ENCODE data around the gene C6orf163.

Gene C6orf163

GRCh38 chr6:87333591-87334181, 10.9 kb upstream of the C6orf163 start:
- Histone ChIP-seq H3K27ac (ENCODE audit: low read length) (no peak overlapping the region), H3K36me3 (ENCODE audit: insufficient read depth, low read depth, low read length) (no peaks in the 10 kb centered on the region), H3K4me1 (ENCODE audit: insufficient read depth, low read length) (peaks cover 9% of the 10 kb centered on the region; the same call in 1 of the 2 replicates)

GRCh38 chr6:87334683-87335082, 9.9 kb upstream of the C6orf163 start:
- Histone ChIP-seq H3K4me3 (ENCODE audit: low read length) (no peak overlapping the region), H3K27me3 (ENCODE audit: insufficient read depth, low read length) (no peaks in the 10 kb centered on the region), H3K9me3 (ENCODE audit: insufficient read depth, low read depth, low read length) (no peaks in the 10 kb centered on the region), H3K9ac (ENCODE audit: low read depth, low read length) (no peak overlapping the region), H3K27ac (ENCODE audit: low read length) (no peak overlapping the region), H3K4me1 (ENCODE audit: insufficient read depth, low read length) (peaks cover 9% of the 10 kb centered on the region; the same call in 1 of the 2 replicates), H3K36me3 (ENCODE audit: insufficient read depth, low read depth, low read length) (no peaks in the 10 kb centered on the region)

More at GRCh38 chr6:87333591-87334181, 10.9 kb upstream of the C6orf163 start:
- H3K27me3 ChIP-seq (ENCODE audit: insufficient read depth, low read length): no peaks in the 10 kb centered on the region
- no peak overlapping the region for H3K9ac ChIP-seq (ENCODE audit: low read depth, low read length)
- H3K4me3 ChIP-seq (ENCODE audit: low read length): no peak overlapping the region
- no peaks in the 10 kb centered on the region for H3K9me3 ChIP-seq (ENCODE audit: insufficient read depth, low read depth, low read length)

- Histone ChIP-seq H3K27ac (ENCODE audit: low read length) (no peak overlapping the region), H3K4me3 (ENCODE audit: low read length) (no peak overlapping the region), H3K4me1 (ENCODE audit: insufficient read depth, low read length) (peaks cover 9% of the 10 kb centered on the region; the same call in 1 of the 2 replicates), H3K27me3 (ENCODE audit: insufficient read depth, low read length) (no peaks in the 10 kb centered on the region), H3K36me3 (ENCODE audit: insufficient read depth, low read depth, low read length) (no peaks in the 10 kb centered on the region), H3K9me3 (ENCODE audit: insufficient read depth, low read depth, low read length) (no peaks in the 10 kb centered on the region), H3K9ac (ENCODE audit: low read depth, low read length) (no peak overlapping the region)
Measured at GRCh38 chr6:87336367-87336766, 8.2 kb upstream of the C6orf163 start.

DNA sequence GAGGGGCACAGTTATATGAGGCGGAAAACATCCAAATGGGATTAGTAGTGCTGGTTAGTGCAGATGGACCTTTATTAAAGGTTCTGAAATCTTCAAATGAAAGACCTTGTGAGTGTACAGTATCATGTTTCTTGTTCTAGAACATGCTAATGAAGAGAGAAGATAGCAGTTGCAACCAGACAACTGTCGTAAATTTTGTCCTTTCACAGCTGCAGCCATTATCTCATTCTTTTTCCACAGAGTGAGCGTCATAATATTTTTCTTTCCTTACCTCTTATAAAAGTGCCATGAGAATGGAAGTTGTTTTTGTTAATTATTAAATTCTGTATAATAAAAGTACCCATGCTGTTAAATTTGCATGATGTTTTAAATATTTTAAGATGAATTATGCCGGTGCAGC, 4.4 kb upstream of the C6orf163 start:
- peaks cover 6% of the 10 kb centered on the region; the same call in 1 of the 2 replicates for H3K4me1 ChIP-seq (ENCODE audit: insufficient read depth, low read length)
- no peaks in the 10 kb centered on the region for H3K36me3 ChIP-seq (ENCODE audit: insufficient read depth, low read depth, low read length)
- no peak overlapping the region for H3K9ac ChIP-seq (ENCODE audit: low read depth, low read length)
- H3K4me3 ChIP-seq (ENCODE audit: low read length): no peak overlapping the region
- no peak overlapping the region for H3K27ac ChIP-seq (ENCODE audit: low read length)
- no peaks in the 10 kb centered on the region for H3K27me3 ChIP-seq (ENCODE audit: insufficient read depth, low read length)
- H3K9me3 ChIP-seq (ENCODE audit: insufficient read depth, low read depth, low read length): no peaks in the 10 kb centered on the region

DNA sequence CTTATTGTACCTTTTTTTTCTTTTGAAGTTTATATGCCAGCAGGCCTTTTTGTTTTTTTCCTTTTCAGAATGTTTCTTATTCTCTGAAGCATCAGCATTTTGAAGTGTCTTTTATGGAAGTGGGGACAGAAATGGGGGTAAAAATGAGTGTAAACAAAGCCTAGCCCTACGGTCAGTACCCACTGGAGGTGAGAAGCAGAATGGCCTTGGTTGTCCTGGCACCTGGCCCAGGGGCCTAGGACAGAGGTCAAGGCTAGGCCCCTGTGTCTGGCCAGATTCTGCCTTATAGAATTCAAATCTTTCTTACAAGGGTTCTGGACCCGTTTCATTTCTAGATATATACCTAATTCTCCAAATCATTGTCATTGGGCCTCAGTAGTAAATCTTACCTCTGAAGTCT, 3.5 kb upstream of the C6orf163 start:
- Histone ChIP-seq H3K9me3 (ENCODE audit: insufficient read depth, low read depth, low read length) (no peaks in the 10 kb centered on the region), H3K4me3 (ENCODE audit: low read length) (no peak overlapping the region), H3K36me3 (ENCODE audit: insufficient read depth, low read depth, low read length) (no peaks in the 10 kb centered on the region), H3K27ac (ENCODE audit: low read length) (no peak overlapping the region), H3K4me1 (ENCODE audit: insufficient read depth, low read length) (peaks cover 3% of the 10 kb centered on the region; the same call in 1 of the 2 replicates), H3K9ac (ENCODE audit: low read depth, low read length) (no peak overlapping the region), H3K27me3 (ENCODE audit: insufficient read depth, low read length) (no peaks in the 10 kb centered on the region)

DNA sequence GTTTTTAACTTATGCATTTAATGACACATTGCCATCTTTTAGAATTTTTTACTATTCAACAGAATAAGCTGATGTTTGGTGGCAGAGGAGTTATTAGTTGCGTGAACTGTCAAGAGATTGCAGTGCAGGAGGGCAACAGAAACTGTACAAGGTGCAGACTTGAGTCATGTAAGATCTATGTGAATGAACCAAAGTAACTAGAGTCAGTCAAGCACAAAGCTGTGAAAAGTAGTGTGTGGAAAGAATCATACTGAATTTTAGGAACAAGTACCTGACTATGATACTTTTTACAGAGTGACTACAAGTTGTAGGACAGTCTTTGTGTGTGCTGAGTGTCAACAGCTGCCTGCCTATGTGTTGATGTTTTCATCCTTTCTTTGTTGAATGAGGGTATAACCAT, 2.7 kb upstream of the C6orf163 start:
- H3K4me3 ChIP-seq (ENCODE audit: low read length): no peak overlapping the region
- H3K27me3 ChIP-seq (ENCODE audit: insufficient read depth, low read length): no peaks in the 10 kb centered on the region
- H3K4me1 ChIP-seq (ENCODE audit: insufficient read depth, low read length): no peaks in the 10 kb centered on the region
- no peak overlapping the region for H3K27ac ChIP-seq (ENCODE audit: low read length)
- no peaks in the 10 kb centered on the region for H3K36me3 ChIP-seq (ENCODE audit: insufficient read depth, low read depth, low read length)
- H3K9ac ChIP-seq (ENCODE audit: low read depth, low read length): no peak overlapping the region
- H3K9me3 ChIP-seq (ENCODE audit: insufficient read depth, low read depth, low read length): no peaks in the 10 kb centered on the region

- Histone ChIP-seq H3K36me3 (ENCODE audit: insufficient read depth, low read depth, low read length) (no peaks in the 10 kb centered on the region), H3K4me3 (ENCODE audit: low read length) (no peak overlapping the region), H3K27ac (ENCODE audit: low read length) (no peak overlapping the region), H3K9ac (ENCODE audit: low read depth, low read length) (no peak overlapping the region), H3K27me3 (ENCODE audit: insufficient read depth, low read length) (no peaks in the 10 kb centered on the region), H3K4me1 (ENCODE audit: insufficient read depth, low read length) (no peaks in the 10 kb centered on the region), H3K9me3 (ENCODE audit: insufficient read depth, low read depth, low read length) (no peaks in the 10 kb centered on the region)
Measured at GRCh38 chr6:87342829-87343228, 1.8 kb upstream of the C6orf163 start.

DNA sequence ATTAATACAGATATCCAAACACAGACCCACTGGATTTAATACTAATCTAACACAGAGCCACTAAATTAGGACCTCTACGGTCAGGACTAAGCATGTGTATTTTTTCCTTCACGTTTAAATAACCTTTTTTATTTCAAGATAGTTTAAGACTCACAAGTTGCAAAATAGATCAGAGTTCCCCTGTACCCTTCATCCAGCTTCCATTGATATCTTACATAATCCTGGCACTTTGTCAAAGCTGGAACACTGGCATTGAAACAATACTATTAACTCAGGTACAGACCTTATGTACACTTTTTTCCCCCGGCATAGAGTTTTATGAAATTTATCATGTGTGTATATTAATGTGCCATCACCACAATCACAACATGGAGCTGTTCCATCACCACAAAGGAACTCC, 2.1 kb downstream of the C6orf163 start:
- H3K27me3 ChIP-seq (ENCODE audit: insufficient read depth, low read length): no peaks in the 10 kb centered on the region
- no peak overlapping the region for H3K9ac ChIP-seq (ENCODE audit: low read depth, low read length)
- H3K4me1 ChIP-seq (ENCODE audit: insufficient read depth, low read length): no peaks in the 10 kb centered on the region
- no peaks in the 10 kb centered on the region for H3K36me3 ChIP-seq (ENCODE audit: insufficient read depth, low read depth, low read length)
- H3K4me3 ChIP-seq (ENCODE audit: low read length): no peak overlapping the region
- no peak overlapping the region for H3K27ac ChIP-seq (ENCODE audit: low read length)
- no peaks in the 10 kb centered on the region for H3K9me3 ChIP-seq (ENCODE audit: insufficient read depth, low read depth, low read length)

DNA sequence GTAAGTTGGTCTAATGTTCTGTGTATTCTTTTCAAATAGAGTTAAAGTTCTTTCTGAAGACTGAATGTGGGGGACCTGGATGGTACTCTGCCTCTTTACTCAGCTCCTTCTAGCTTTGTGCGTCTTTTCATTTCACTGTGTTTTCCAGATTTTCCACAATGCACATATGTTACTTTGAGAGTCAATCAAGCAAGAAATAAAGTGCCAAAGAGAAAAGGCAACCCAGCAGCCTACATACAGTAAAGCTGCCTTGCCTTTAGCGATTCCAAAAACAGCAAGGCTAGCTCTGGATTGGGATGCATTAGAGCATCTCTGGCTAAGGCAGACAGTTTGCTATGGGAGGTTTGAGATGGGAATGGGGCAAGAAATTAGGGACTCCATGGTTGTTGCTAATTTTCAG, 5.3 kb downstream of the C6orf163 start:
- Histone ChIP-seq H3K4me1 (ENCODE audit: insufficient read depth, low read length) (no peaks in the 10 kb centered on the region), H3K9ac (ENCODE audit: low read depth, low read length) (no peak overlapping the region), H3K27ac (ENCODE audit: low read length) (no peak overlapping the region), H3K4me3 (ENCODE audit: low read length) (no peak overlapping the region), H3K27me3 (ENCODE audit: insufficient read depth, low read length) (no peaks in the 10 kb centered on the region), H3K9me3 (ENCODE audit: insufficient read depth, low read depth, low read length) (no peaks in the 10 kb centered on the region), H3K36me3 (ENCODE audit: insufficient read depth, low read depth, low read length) (no peaks in the 10 kb centered on the region)

DNA sequence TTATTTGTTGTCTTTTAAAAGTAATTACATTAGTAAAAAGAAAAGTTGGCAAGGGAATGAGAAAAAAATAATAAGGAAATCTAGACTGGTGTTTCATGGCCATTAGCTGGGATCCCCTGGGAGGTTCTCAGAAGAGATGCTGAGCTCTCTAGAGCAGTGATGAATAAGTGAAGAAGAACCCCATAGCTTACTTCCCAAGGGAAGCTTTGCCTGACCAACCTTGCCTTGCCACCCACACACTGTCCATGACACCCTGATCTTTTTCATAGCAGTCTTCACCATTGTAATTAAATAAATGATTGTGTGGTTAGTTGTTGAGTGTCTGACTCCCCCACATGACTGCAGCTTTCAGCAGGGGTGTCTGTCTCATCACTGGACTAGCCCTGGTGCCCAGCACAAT, 5.9 kb downstream of the C6orf163 start:
- no peaks in the 10 kb centered on the region for H3K27me3 ChIP-seq (ENCODE audit: insufficient read depth, low read length)
- H3K9me3 ChIP-seq (ENCODE audit: insufficient read depth, low read depth, low read length): no peaks in the 10 kb centered on the region
- no peaks in the 10 kb centered on the region for H3K36me3 ChIP-seq (ENCODE audit: insufficient read depth, low read depth, low read length)
- no peak overlapping the region for H3K27ac ChIP-seq (ENCODE audit: low read length)
- H3K4me1 ChIP-seq (ENCODE audit: insufficient read depth, low read length): no peaks in the 10 kb centered on the region
- H3K4me3 ChIP-seq (ENCODE audit: low read length): no peak overlapping the region
- no peak overlapping the region for H3K9ac ChIP-seq (ENCODE audit: low read depth, low read length)

GRCh38 chr6:87351583-87351982, 7.0 kb downstream of the C6orf163 start:
- no peaks in the 10 kb centered on the region for H3K9me3 ChIP-seq (ENCODE audit: insufficient read depth, low read depth, low read length)
- H3K27ac ChIP-seq (ENCODE audit: low read length): no peak overlapping the region
- no peak overlapping the region for H3K9ac ChIP-seq (ENCODE audit: low read depth, low read length)
- no peaks in the 10 kb centered on the region for H3K36me3 ChIP-seq (ENCODE audit: insufficient read depth, low read depth, low read length)
- H3K27me3 ChIP-seq (ENCODE audit: insufficient read depth, low read length): no peaks in the 10 kb centered on the region
- H3K4me1 ChIP-seq (ENCODE audit: insufficient read depth, low read length): no peaks in the 10 kb centered on the region
- no peak overlapping the region for H3K4me3 ChIP-seq (ENCODE audit: low read length)

DNA sequence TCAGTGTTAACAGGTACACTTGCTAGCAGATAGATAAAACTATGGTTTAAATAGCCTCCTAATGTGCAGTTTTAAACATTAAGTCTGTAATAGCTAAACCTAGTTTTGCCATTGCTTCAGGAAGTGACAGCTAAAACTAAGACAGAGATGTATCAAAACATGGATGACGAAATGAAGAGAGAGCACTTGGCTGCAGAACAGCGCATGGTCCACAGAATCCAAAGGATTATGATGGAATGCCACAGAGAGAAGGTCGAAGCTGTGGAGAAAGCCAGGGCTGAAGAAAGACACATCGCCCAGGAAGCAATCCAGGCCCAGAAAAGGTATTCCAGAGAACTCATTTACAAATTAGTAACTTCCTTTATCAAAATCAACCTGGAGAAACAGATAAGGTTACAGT, 11.6 kb downstream of the C6orf163 start:
- Histone ChIP-seq H3K27ac (ENCODE audit: low read length) (no peak overlapping the region), H3K9me3 (ENCODE audit: insufficient read depth, low read depth, low read length) (no peaks in the 10 kb centered on the region), H3K9ac (ENCODE audit: low read depth, low read length) (no peak overlapping the region), H3K4me1 (ENCODE audit: insufficient read depth, low read length) (no peaks in the 10 kb centered on the region), H3K4me3 (ENCODE audit: low read length) (no peak overlapping the region), H3K27me3 (ENCODE audit: insufficient read depth, low read length) (no peaks in the 10 kb centered on the region), H3K36me3 (ENCODE audit: insufficient read depth, low read depth, low read length) (no peaks in the 10 kb centered on the region)
